Body of pancreas (tissue), 4 donors: ENCODE results near the gene CLDN6. TPM values are rescaled to one million over a fixed set of nuclear protein-coding genes. Genes with fewer than 3 reads are reported as not detected.
A peak's percentile ranks its signal among the peaks of the same experiment; 100 is the strongest.

Experiments
- ATAC-seq: fragments of 150-250 bp; one replicate; pipeline ENCODE4 v1.9.1; 2016
- DNase-seq, 4 donors: peaks; one replicate each; pipeline ENCODE4 v3.0.0-alpha.2; 2019
- H3K27ac ChIP-seq, 4 donors: fragments of 200-600 bp; sonication (generic); 1 replicate in 3 of 4; 2 replicates in 1 of 4; pipeline versions ENCODE4 v1.5.1 to v1.6.1; 2016 to 2019; ENCODE audit warnings: mild to moderate bottlenecking in 1 of 4, mixed read lengths in 1 of 4, moderate library complexity in 1 of 4
- H3K27me3 ChIP-seq, 2 donors: fragments of 200-600 bp; sonication (generic); one replicate each; pipeline ENCODE4 v1.6.0; 2016; ENCODE audit warnings: mild to moderate bottlenecking in 1 of 2
- H3K36me3 ChIP-seq, 2 donors: fragments of 200-600 bp; sonication (generic); replicated peaks in 1 of 2; 2 replicates each; pipeline ENCODE4 v1.5.1; 2016; ENCODE audit warnings: low read depth in 2 of 2; ENCODE audit not compliant: insufficient read depth in 1 of 2
- H3K4me1 ChIP-seq: fragments of 200-600 bp; sonication (generic); one replicate; pipeline ENCODE4 v1.6.0; 2016
- H3K4me3 ChIP-seq, 2 donors: fragments of 200-600 bp; sonication (generic); 1 replicate in 1 of 2; 2 replicates in 1 of 2; pipeline ENCODE4 v1.5.1; 2016 to 2019
- H3K9me3 ChIP-seq, 3 donors: fragments of 200-600 bp; sonication (generic); 1 replicate in 2 of 3; 2 replicates in 1 of 3; pipeline ENCODE4 v1.5.1; 2016
- CTCF ChIP-seq, 7 experiments: fragments of 450-650 bp in 4 of 7; fragments of 200-600 bp in 3 of 7; sonication (generic) in 3 of 7; IDR thresholded peaks; one replicate each; pipeline ENCODE4 v1.5.1; 2016 to 2019; ENCODE audit warnings: antibody characterized with exemption in 7 of 7
- POLR2A ChIP-seq, 3 donors: fragments of 450-650 bp; IDR thresholded peaks; one replicate each; pipeline ENCODE4 v1.6.1; 2016; ENCODE audit warnings: antibody characterized with exemption in 3 of 3, mild to moderate bottlenecking in 2 of 3
- WGBS, 2 donors: methylation state at CpG; one replicate each; pipeline ENCODE4 v1.1.5; 2017; 5-methylcytosine and 5-hydroxymethylcytosine counted together
- intact Hi-C: fragments of 100-400 bp; cut with DNase I; formaldehyde crosslinking; loops from one replicate; pipeline ENCODE4 v1.15.1; 2023
- total RNA-seq, 2 donors: library from RNA; depleted of rRNA; stranded (reverse); fragments of >200 nt; gene quantifications; one replicate each; pipeline ENCODE4 v1.1.0, GENCODE V29; 2016

The CLDN6 gene
- total RNA-seq, 2 donors from 2014 or later = 0.33 to 0.78 TPM

- WGBS, 2 donors = 80 to 93% methylated on average over 4 to 8 of the region's 8 CpGs
- Histone ChIP-seq H3K4me1 (peaks cover 51% of the 10 kb centered on the region), H3K9me3 (no peaks in the 10 kb centered on the region), H3K4me3 (no peak overlapping the region), H3K36me3 (peaks cover 0 to 4% of the 10 kb centered on the region in 2 donors), H3K27ac (peak overlapping the region in 1 of 4 donors; percentile 97), H3K27me3 (no peaks in the 10 kb centered on the region)
- intact Hi-C loops = no loop called here
- DNase-seq (no peak), ATAC-seq (no peak)
- TF ChIP-seq CTCF (IDR thresholded peaks at IDR 0.05) (no peak), POLR2A (IDR thresholded peaks at IDR 0.05) (no peak)
Observed at GRCh38 chr16:3063625-3064386, 45.8 kb upstream of the CLDN6 start.

GRCh38 chr16:3062553-3062952 is 44.6 kb upstream of the CLDN6 start:
- intact Hi-C loops = no loop called here
- Histone ChIP-seq H3K36me3 (peaks cover 0 to 2% of the 10 kb centered on the region in 2 donors), H3K27ac (no peak overlapping the region), H3K27me3 (no peaks in the 10 kb centered on the region), H3K9me3 (no peaks in the 10 kb centered on the region), H3K4me1 (peaks cover 50% of the 10 kb centered on the region), H3K4me3 (no peak overlapping the region)
- WGBS, 2 donors = 91 to 92% methylated on average over 6 of the region's 6 CpGs
- ATAC-seq (no peak), DNase-seq (no peak)
- TF ChIP-seq CTCF (IDR thresholded peaks at IDR 0.05) = no peak
- no peak for TF ChIP-seq POLR2A (IDR thresholded peaks at IDR 0.05)

DNA sequence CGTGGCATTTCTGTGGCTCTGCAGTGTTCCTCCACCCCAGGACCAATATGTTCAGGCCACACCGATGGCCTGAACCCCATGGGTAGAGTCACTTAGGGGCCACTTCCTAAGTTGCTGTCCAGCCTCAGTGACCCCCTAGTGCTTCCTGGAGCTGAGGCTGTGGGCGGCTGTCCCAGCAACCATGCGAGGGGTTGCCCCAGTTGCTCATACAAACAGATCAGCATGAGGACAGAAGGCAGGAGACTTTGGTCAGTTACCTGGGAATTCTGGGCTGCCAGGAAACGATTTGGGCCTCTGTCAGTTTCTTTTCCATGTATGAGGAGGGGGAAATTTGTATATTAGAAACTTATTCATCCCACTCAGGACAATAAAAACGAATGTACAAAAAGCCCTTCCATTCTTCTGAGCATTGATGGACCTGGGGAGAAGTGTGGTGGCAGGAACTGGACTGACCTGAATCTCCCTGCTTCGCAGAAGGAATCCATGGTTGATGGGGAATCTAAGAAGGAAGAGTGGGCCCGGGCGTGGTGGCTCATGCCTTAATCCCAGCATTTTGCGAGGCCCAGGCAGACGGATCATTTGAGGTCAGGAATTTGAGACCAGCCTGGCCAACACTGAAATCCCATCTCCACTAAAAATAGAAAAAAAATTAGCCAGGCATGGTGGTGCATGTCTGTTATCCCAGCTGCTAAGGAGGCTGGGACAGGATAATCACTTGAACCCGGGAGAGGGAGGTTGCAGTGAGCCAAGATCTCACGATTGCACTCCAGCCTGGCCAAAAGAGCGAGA is 42.5 kb upstream of the CLDN6 start:
- ATAC-seq = no peak
- peak overlapping the region in 2 of 4 donors; percentile 88 to 94 for H3K27ac ChIP-seq

DNA sequence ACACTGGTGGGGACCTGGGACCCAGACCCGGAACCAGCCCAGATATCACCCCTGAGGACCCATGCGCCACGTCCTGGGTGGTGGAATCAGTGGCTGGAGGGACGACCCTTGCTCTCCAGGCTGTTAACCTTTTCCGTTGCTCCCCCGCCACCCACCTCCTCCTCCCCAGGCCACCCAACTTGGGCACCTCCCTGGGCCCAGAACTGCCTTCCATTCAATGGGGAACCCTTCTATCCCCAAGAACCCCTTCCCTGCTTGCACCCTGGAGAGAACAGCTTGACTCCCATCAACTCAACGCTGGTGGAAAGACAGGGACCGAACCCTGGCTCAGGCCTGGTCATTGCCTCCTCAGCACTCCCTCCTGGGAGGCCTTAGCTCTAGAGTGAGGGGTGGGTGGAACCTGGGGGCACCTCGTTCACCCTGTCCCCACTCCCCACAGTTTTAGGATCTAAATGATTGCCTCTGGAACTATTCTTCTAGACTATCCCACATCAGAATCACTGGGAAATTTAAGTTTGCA is 41.8 kb upstream of the CLDN6 start:
- DNase-seq (no peak), ATAC-seq (no peak)
- no peak overlapping the region for H3K4me3 ChIP-seq
- TF ChIP-seq CTCF (IDR thresholded peaks at IDR 0.05) = no peak
- TF ChIP-seq POLR2A (IDR thresholded peaks at IDR 0.05) = no peak
- intact Hi-C loops = loop anchor here (10.0 kb wide), 1 partner anchor 55 kb away; the partner anchor contains the start of gene ZNF205
- no peaks in the 10 kb centered on the region for H3K9me3 ChIP-seq
- H3K4me1 ChIP-seq = peaks cover 31% of the 10 kb centered on the region
- no peaks in the 10 kb centered on the region for H3K36me3 ChIP-seq
- no peaks in the 10 kb centered on the region for H3K27me3 ChIP-seq
- peak overlapping the region; percentile 86 to 94 (median 89) for H3K27ac ChIP-seq
- WGBS, 2 donors = 55 to 63% methylated on average over 7 to 9 of the region's 9 CpGs

More for the DNA sequence above, 42.5 kb upstream of the CLDN6 start:
- Histone ChIP-seq H3K9me3 (no peaks in the 10 kb centered on the region), H3K4me1 (peaks cover 36% of the 10 kb centered on the region), H3K36me3 (no peaks in the 10 kb centered on the region), H3K27me3 (no peaks in the 10 kb centered on the region), H3K4me3 (no peak overlapping the region)
- TF ChIP-seq CTCF (IDR thresholded peaks at IDR 0.05) (no peak), POLR2A (IDR thresholded peaks at IDR 0.05) (no peak)
- WGBS, 2 donors = 87 to 88% methylated on average over 13 to 14 of the region's 14 CpGs
- intact Hi-C loops = no loop called here
- no peak for DNase-seq
